Stimulated activated CD4-positive, alpha-beta T cell treated with anti-CD3 and anti-CD28 coated beads, Interleukin-4, amount 100 ng/mL, for 48 hours (primary cell): ENCODE measurements around the gene COPZ2.
"Not testable (repeated sequence)": the region's sequence is repeated elsewhere in the genome, so short reads cannot be mapped to it uniquely, and the experiment has no call there.

ENCODE experiments used
- DNase-seq, 2 donors: peaks; one replicate each; pipeline ENCODE4 v3.0.0-alpha.2; 2020; ENCODE audit warnings: low read depth in 2 of 2

COPZ2 gene

DNA sequence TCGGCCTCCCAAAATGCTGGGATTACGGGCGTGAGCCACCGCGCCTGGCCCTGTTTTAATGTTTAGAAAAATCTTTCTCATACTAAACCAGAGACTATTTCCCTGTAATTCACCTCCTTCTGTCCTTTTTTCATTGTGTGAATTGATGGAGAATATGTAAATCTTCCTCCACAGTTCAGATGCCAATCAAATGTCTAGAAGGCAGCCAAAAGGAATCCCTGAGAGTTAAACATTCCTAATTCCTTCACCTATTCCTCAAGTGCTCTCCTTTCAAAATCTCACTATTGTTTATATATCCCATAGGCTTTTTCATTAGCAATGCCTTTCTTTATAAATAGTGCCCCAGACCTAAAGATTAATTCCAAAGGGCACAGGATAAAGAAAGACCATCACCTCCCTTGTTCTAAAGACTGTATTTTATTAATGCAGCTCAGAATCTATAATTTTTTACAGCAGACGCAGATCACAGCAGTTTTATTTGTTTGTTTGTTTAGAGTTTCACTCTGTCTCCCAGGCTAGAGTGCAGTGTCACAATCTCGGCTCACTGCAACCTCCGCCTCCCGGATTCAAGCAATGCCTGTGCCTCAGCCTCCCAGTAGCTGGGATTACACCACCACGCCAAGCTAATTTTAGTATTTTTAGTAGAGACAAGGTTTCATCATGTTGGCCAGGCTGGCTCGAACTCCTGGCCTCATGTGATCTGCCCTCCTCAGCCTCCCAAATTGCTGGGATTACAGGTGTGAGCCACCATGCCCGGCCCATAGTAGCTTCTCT, 30.5 kb downstream of the COPZ2 start:
- DNase-seq: no peak

DNA sequence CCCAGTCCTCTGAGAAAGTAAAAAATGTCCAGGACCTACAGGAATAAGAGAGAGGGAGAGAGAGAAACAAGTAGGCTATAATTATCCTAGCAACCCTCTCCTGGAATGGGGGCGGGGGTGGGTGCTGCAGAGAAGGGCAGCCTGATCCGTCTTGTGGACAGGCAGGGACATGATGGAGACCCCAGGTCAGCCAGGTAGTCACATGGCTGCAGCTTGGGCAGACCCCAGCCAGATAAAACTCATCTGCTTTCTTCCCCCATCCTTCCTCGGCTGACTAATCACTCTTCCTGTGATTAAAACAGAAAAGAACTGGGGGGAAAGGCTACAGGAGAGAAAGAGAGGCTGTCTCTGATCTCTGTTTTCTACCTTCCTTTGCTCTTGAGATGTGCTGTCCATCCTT, 32.6 kb downstream of the COPZ2 start:
- no peak for DNase-seq

DNA sequence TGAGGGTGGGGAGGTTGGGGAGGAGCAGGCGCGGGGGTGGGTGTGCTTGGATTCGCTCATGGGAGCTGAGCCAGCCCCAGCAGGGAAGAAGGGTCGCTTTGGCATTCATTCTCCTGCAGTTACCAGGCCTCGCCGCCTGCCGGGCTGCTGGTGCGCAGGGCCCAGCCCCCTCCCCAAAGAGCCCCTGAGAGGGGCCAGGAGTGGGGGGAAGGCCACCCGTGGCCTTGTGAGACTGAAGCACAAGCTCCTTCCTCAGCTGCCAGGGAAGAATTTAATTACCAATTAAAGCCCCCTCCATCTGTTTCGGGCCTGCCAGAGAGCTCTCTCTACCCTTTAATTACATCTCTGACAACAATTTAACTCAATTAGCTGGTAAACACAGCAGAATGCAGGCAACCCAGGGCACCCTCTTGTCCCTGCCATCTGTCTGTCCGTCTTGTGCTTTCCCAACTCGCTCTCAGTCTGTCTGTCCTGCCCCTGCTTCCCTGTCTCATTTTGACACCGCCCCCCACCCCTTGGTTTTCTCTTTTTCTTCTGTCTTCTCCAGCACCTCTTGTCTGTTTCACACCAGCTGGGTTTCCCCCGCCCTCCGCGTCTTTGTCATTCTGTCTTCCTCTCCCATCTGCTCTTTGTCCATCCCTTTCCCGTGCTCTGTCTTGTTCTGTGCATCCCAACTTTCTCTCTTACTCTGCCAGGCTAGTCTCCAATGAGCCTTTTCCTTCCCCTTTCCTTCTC, 34.0 kb downstream of the COPZ2 start:
- no peak for DNase-seq

DNA sequence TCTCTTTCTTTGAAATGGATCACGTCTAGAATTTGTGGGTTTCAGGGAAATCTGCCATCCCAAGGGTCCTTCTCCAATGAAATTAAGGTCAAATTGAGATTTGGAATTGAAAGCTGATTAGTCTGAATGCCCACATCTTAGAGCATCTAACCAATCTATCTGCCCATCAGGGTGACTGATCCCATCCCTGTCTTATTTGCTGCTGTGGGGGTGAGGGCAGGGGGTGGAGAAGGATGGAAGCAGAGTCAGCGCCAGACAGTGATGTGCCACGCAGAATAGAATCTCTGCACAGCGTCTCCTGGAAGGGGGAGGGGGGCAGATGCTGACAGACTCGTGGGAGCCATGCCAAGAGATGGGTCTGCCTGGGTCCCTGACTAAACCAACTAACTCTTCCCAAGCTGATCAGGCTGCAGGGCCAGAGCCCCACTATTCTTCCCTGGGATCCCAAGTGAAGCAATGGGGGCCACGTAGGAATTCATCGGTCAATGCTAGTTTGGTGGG, 34.6 kb downstream of the COPZ2 start:
- no peak for DNase-seq

DNA sequence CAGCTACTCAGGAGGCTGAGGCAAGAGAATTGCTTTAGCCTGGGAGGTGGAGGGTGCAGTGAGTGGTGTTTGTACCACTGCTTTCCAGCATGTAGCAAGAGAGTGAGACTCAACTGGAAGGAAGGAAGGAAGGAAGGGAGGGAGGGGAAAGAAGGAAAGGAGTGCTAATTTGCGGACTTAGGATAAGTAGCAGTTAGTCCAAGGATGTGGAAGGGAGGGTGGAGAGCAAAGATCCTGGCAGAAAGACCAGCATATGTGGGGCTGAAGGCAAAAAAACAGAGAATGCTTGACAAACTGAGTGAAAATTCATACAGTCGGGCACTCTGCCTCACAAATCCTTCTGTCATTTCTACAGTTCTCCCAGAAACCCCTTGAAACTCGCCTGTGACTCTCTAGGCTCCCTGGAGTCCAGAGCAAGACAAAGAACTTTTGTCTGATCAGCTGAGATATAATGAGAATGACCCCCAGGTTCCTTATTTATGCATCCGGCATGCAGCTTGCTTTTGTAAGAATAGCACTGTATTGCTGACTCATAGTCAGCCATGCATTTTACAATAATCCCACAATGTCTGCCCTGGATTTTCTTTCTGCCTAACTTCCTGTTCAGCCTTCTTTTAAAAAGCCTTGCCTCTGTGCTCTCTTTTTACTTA, 35.2 kb downstream of the COPZ2 start:
- DNase-seq: no peak

DNA sequence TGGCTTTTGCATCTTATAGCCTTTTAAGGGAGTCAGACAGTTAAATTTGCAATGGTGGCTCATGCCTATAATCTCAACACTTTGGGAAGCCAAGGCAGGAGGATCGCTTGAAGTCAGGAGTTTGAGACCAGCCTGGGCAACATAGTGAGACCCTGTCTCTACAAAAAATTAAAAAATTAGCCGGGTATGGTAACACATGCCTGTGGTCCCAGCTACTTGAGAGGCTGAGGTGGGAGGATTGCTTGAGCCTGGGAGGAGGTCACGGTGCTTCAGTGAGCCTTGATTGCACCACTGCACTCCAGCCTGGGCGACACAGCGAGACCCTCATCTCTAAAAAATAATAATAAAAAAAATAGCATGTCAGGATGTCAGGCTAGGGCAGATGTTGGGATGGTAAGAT, 35.9 kb downstream of the COPZ2 start:
- not testable (repeated sequence) for DNase-seq

DNA sequence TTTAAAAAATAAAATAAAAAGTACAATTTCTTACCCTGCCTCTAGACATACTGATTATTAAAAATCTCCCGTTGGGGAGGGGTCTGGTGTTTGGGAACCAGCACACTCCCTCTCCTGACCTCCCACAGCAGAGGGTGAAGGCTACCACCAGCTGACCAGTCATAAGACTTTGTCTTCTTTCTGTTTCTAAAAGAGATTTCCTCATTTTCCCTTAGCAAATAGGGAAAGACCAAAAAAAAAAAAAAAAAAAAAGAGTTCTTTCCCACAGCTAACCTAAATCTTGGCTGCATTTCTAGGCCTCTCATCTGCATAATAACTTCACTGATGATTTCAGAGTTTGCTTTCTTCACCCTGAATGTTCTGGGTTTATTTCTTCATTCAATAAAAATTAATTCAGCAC, 36.4 kb downstream of the COPZ2 start:
- no peak for DNase-seq

DNA sequence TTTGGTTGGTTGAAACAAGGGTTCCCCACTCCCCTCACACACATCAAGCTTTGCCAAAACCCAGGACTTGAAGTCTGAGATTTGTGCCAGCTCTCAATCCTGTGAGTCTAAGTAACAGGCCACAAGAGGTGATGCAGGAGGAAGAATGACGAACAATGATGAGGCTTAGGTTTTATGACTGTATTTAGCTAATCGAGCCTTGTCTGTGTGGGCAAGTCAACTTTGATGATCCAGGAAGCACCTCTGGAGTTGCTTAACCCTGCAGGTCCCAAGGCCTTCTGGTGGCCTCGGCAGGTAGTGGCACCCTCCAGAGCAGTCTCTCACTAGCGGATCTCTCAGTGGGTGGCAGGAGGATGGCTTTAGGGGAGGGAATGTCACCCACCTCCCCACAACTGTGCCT, 38.0 kb downstream of the COPZ2 start:
- no peak for DNase-seq

DNA sequence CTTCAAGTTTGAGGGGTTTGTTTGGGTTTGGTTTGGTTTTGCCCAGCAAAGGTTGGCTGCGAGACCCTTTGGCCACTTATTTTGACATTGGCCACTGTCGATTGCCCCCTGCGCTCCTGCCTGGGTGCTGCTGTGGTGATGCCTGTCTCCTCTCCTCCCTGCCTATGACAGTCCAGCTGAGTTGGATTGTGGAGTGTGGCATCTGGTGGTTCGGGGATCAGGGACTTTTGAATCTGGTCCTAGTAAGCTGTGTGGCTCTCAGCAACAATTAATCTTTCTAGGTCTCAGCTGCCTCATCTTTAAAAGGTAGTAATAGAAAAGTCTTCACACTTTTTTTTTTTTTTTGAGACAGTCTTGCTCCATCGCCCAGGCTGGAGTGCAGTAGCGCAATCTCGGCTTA, 39.6 kb downstream of the COPZ2 start:
- DNase-seq: no peak

DNA sequence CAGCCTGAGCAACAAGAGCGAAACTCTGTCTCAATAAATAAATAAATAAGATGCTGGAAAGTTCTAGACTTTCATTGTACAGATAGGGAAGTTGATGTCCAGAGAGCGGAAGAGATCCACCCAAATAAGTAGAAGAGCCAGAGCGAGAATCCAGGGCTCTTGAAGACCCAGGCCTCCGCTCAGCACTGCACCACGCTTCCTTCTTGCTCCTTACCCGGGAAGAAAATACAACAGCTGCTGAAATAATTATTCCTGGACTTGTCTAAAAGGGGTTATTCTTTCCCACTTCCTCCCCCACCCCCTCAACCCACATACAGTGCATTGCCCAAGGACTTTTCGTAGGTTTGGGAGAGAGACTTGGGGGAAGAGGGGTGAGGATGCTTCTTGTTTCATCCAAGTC, 40.0 kb downstream of the COPZ2 start:
- DNase-seq: no peak

DNA sequence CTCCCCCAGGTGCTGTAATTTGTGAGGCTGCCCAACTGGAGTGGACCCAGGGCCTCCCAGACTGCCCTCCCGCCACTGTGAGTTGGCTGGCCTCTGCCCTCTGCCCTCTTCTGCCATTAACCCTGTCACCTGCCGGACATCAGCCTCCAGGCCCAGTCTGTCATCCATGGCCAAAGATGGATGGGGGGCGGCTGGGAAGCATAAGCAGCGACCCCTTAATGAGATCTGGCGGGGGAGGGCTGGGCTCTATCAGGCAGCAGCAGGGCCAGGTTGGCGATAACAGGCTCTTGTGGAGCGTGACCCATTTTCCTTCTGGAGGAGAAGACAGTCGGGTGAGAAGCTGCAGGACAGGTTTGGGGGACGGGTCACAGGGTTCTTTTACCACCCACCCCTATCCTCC, 41.4 kb downstream of the COPZ2 start:
- no peak for DNase-seq

DNA sequence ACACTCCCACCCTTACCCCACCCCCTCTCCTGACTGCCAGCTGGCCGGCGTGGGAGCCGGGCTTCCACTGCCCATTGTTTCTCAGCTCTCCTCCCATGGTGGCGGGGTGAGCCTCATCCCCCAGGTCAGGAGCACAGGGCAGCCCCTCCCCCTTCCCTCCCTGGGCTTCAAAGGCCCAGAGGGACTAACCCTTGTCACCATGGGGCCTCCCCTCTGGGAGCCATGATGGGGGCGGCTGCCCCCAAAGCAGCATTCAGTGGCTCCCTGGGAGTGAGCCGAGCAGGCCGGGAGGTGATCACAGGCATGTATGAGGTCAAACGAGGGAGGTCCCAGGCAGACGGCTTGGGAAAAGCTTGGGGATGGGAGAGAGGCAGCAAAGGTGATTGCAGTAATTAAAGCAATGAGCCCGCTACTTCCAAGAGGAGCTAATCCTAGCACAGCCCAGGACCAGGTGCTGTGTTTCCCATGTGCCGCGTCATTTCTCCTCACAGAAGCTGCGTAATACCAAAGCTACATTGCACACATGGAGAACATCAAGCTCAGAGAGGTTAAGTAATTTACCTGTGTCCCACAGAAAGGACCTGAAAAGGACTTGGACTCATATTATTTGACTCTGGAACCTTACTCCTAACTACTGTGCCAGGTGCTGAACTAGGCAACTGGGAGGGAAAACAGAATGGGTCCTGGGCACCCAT, 42.2 kb downstream of the COPZ2 start:
- DNase-seq: no peak

DNA sequence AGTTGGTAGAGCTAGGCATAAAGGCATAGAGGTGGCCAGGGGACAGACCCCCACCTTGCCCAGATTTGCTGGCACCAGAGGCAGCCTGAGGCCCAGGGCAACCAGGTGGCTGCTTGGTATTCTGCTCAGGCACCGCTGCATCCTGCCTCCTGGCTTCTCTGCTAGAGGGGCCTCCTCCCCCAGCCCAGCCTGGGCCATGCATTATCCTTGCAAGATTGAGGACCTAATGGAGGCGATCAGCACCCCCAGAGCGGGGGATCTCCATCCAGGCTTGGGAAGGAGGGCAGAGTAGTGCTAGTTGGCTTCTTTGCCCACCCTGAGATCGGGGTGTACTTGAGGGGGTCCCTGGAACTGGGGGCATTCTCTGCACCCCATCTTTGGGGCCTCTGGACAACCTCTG, 42.9 kb downstream of the COPZ2 start:
- no peak for DNase-seq

DNA sequence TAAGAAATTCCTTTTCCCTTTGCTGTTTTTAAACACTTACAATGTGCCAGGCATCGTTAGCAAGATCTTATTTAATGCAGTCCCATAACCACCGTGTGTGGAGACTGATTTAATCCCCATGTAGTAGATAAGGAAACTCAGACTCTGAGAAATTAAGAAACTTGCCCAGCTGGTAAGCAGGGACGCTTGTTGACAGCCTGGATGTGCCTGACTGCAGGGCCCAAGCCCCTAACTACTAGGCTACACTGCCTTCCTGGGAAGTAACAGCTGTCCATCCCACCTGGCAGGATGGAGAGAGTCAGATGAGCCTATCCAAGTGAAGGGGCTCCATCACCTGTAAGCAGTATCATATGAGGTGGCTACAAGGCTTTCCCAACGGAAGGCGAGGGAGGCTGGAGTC, 43.6 kb downstream of the COPZ2 start:
- no peak for DNase-seq

DNA sequence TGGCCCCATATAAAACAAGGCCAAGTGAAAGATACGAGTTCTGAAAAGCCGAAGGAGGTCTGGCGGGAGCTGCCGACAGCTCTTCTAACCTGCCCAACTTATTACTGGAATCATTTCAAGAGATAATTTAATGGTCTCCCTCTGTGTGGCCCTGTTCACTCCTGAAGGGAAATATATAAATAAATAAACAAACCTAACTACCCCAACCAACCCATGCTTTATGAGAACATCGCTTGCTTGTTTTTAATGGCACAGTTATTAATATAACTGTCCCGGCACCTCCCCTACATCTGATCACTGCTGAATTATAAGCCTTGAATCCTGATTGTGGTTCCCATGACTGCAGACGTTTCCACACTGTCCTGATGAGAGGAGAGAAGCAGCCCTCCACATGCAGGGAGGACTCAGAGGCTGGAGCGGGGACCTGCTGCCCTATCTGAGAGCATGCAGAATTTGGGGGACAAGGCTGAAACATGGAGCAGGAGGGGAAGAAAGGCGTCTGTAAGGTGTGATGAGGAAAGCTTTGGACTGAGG, 44.5 kb downstream of the COPZ2 start:
- no peak for DNase-seq

DNA sequence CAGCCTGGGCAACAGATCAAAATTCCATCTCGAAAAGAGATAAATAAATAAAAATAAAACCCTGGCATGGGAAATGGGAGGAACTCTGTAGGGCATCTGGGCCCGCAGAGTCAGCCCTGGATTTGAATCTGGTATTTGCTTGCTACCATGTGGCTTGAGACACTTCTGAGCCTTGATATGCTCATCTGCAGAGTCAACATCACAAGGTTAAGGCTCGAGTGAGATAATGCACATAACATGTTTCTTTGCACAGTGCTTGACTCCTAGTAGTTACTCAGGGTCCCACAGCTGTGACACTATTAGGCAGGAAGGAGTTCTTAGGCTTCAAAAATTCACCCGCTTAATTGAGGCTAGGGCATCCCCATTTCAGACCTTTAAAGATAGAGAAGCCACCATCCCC, 45.4 kb downstream of the COPZ2 start:
- no peak for DNase-seq

DNA sequence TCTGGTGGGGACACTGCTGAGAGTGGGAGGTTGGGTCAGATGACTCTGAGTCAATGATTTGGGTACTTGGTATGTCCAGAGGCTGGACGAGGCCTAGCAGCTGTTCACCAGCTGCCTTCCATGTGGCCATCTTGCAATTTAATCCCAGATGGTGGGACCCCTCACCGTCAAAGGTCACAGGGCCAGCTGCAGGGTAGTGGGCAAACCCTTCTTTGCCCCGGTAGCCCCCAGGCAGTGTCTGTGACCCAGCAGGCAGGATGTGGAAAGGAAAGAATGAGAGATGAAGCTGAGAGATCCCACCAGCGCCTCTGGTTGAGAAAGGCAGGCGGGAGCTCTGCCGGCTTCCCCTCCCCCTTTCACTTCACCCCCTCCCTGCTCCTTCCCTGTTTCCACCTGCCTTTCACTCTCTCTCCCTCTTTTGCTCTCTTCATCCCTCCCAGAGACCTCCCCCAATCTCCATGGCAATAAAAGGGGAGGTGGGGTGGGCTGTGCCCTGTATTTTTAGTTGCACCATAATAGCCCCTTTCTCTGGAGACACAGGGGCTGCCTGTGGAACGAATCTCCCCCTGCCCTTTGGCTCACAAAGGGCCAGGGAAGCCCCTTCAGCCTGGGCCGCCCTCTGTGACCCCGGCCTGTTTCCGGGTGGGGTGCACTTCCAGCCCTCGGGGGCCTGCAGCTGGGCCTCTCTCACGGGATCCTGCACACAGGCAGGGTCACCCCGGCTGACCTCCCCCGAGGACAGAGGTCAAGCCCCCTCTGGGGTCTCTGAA, 46.5 kb downstream of the COPZ2 start:
- no peak for DNase-seq

DNA sequence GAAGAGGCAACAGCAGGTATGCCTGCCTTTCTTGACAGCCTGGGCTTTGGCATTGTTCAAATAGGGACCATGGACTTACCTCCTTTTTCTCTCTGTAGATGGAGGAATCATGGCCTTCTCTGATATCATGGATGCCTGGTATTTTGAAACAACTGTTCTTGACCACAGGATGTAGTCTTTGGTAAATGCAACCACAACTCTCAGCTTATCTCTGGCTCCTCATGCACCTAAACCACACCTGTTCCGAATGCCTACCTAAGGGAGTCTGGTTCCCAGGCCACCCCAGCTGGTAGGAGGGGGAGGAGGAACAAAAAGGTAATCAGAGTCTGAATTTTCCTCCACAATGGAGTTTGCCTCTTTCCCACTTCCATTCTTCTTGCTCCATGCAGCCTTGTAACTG, 47.9 kb downstream of the COPZ2 start:
- DNase-seq: no peak

DNA sequence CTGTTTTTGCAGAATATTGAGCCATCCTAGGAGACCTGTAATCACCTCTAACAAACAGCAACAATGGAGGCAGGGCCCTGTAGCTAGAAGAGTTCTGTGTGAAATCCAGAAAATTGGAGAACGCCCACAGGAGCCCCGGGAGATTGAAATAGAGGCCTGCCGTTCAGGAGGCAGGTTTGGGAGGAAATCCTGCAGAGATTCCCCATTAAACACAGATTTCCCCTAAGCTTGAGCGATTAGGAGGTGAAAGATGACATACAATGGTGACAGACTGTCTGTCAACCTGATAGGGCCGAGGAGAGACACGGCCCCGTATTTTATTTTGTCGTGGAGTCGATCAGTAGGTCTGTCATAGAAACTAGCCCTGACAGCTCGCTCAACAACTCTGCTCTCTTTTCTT, 48.4 kb downstream of the COPZ2 start:
- DNase-seq: no peak

DNA sequence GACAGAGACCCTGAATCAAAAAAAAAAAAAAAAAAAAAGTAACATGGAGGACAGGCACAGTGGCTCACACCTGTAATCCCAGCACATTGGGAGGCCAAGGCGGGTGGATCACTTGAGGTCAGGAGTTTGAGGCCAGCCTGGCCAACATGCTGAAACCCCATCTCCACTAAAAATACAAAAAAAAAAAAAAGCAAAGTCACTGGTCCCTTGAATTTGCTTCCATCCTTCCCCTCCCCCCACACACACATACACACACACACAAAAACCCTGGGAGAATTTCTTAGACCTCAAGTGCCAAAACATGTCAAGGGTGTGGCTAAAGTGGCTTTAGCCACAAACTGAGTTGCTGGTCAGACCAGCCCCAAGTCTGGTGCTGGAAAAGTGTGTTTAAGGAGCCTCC, 49.2 kb downstream of the COPZ2 start:
- DNase-seq: not testable (repeated sequence)

DNA sequence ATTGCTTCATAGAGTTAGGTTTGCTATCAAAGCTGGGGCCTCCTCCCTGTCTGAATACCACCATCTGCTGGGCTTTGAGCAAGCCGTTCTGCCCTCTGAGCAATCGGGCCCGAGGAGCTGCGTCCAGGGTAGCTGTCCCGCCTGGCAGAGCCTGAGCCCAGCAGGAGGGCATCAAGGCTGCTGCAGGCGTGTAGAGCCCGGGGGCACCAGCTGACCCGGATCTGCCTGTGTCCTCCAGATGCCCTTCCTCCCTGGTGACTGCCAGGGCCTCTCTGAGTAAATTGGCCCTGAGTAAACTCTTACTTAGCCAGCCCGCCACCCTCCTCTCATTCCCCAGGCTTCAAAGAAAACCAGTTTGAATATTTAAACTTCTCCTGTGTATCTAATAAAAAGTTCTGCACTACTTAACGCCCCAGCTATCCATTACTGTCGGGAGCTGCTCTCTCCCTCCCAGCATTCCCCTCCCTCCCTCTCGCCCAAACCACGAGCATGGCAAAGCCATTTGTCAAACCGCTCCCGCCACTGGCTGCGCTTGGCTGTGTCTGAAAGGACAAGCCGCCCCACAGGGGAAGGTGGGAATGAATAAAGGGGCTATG, 50.3 kb downstream of the COPZ2 start:
- DNase-seq: no peak
